ENCODE data around the gene CCDC102B.

DNA sequence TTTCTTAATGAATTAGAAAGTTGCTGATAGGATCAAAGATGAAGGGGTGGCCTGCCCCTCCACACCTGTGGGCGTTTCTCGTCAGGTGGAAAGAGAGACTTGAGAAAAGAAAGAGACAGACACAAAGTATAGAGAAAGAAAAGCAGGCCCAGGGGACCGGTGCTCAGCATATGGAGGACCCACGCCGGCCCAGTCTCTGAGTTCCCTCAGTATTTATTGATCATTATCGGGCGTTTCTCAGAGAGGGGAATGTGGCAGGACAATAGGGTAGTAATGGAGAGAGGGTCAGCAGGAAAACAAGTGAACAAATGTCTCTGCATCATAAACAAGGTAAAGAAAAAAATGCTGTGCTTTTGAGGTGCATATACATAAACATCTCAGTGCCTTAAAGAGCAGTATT, 144.3 kb downstream of the CCDC102B start:
- TF ChIP-seq, protein P1, sequence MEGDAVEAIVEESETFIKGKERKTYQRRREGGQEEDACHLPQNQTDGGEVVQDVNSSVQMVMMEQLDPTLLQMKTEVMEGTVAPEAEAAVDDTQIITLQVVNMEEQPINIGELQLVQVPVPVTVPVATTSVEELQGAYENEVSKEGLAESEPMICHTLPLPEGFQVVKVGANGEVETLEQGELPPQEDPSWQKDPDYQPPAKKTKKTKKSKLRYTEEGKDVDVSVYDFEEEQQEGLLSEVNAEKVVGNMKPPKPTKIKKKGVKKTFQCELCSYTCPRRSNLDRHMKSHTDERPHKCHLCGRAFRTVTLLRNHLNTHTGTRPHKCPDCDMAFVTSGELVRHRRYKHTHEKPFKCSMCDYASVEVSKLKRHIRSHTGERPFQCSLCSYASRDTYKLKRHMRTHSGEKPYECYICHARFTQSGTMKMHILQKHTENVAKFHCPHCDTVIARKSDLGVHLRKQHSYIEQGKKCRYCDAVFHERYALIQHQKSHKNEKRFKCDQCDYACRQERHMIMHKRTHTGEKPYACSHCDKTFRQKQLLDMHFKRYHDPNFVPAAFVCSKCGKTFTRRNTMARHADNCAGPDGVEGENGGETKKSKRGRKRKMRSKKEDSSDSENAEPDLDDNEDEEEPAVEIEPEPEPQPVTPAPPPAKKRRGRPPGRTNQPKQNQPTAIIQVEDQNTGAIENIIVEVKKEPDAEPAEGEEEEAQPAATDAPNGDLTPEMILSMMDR (IDR thresholded peaks at IDR 0.05), result no peak
- no peak for TF ChIP-seq POLR2A (IDR thresholded peaks at IDR 0.05)

All from thyroid gland (tissue), 4 donors.